H1 (cell line): ENCODE results near the gene RAB2B. TPM values are rescaled to one million over a fixed set of nuclear protein-coding genes. Genes with fewer than 3 reads are reported as not detected.

Source experiments
- BACH1 ChIP-seq: IDR thresholded peaks from 2 replicates; pipeline ENCODE4 v1.6.1; 2012; ENCODE audit warnings: low read length, improper control_type of control experiment
- POU5F1 ChIP-seq: IDR thresholded peaks from 2 replicates; pipeline ENCODE4 v1.6.1; 2011; ENCODE audit warnings: low read depth, mild to moderate bottlenecking, low read length, moderate library complexity
- polyA plus RNA-seq, 7 experiments: library from polyadenylated mRNA; depleted of rRNA in 3 of 7; stranded (reverse) in 5 of 7; unstranded in 2 of 7; fragments of >200 nt in 5 of 7; fragments of 200-250 nt in 2 of 7; gene quantifications; 1 replicate in 5 of 7; 2 replicates in 1 of 7; 4 replicates in 1 of 7; pipeline versions ENCODE4 v1.2.1 to v1.2.3, GENCODE V29; 2011 to 2013; ENCODE audit warnings: missing spikeins in 2 of 7, mixed read lengths in 2 of 7
- total RNA-seq: library from RNA; stranded (reverse); fragmentation: NEBNext Ultra II Directional; extraction: Animal tissue kit (Norgen Biotek cat#: 25700); gene quantifications from 2 replicates; pipeline ENCODE4 v1.2.1, GENCODE V29; 2021

The RAB2B gene
- total and polyA plus RNA-seq, 2 of the 8 experiments (the other 6 are each of a cell fraction or from before 2014, with no cell fraction given) = 23.4 to 26.1 TPM

GRCh38 chr14:21475767-21476522 is 814 bp downstream of the RAB2B start (continued):
- TF ChIP-seq POU5F1 = no peak
- TF ChIP-seq BACH1 = no peak
